H9 (cell line): Measurements from ENCODE around the gene KANSL1. TPM values are rescaled to one million over a fixed set of nuclear protein-coding genes. Genes with fewer than 3 reads are reported as not detected.

Experiments used
- DNase-seq: peaks from one replicate; pipeline ENCODE4 v3.0.0-alpha.2; 2017
- H2AFZ ChIP-seq: one replicate; pipeline ENCODE4 v1.6.1; 2013; ENCODE audit warnings: mild to moderate bottlenecking, low read length, control low read depth, moderate library complexity
- H2AK5ac ChIP-seq: 2 replicates; pipeline ENCODE4 v1.6.1; 2013; ENCODE audit warnings: low read length, control low read depth, mixed read lengths; ENCODE audit not compliant: insufficient read length
- H2BK120ac ChIP-seq: one replicate; pipeline ENCODE4 v1.6.1; 2013; ENCODE audit warnings: low read depth, mild to moderate bottlenecking, low read length, control low read depth, inconsistent platforms; ENCODE audit not compliant: poor library complexity, severe bottlenecking
- H2BK12ac ChIP-seq: 2 replicates; pipeline ENCODE4 v1.6.1; 2013; ENCODE audit warnings: low read length, control low read depth, mixed read lengths, low read depth; ENCODE audit not compliant: insufficient read length
- H2BK15ac ChIP-seq: 2 replicates; pipeline ENCODE4 v1.6.1; 2013; ENCODE audit warnings: low read depth, low read length, control low read depth
- H2BK20ac ChIP-seq: one replicate; pipeline ENCODE4 v1.6.1; 2013; ENCODE audit warnings: low read depth, mild to moderate bottlenecking, low read length, control low read depth, inconsistent platforms; ENCODE audit not compliant: poor library complexity, severe bottlenecking
- H2BK5ac ChIP-seq: 2 replicates; pipeline ENCODE4 v1.6.1; 2013; ENCODE audit warnings: low read length, control low read depth, mixed read lengths; ENCODE audit not compliant: insufficient read length
- H3K14ac ChIP-seq: 2 replicates; pipeline ENCODE4 v1.6.1; 2013; ENCODE audit warnings: low read length, control low read depth; ENCODE audit not compliant: insufficient read depth
- H3K18ac ChIP-seq: 2 replicates; pipeline ENCODE4 v1.6.1; 2013; ENCODE audit warnings: low read depth, mild to moderate bottlenecking, mixed read lengths, low read length, control low read depth; ENCODE audit not compliant: insufficient read length
- H3K23ac ChIP-seq: 2 replicates; pipeline ENCODE4 v1.6.1; 2013; ENCODE audit warnings: low read length, control low read depth, mixed read lengths, low read depth; ENCODE audit not compliant: insufficient read length
- H3K23me2 ChIP-seq: 2 replicates; pipeline ENCODE4 v1.6.1; 2013; ENCODE audit warnings: low read depth, mild to moderate bottlenecking, mixed read lengths, low read length, control low read depth; ENCODE audit not compliant: insufficient read length, poor library complexity, severe bottlenecking
- H3K27ac ChIP-seq: 2 replicates; pipeline ENCODE4 v1.5.1; 2013; ENCODE audit warnings: low read length, control low read depth, mixed read lengths, low read depth; ENCODE audit not compliant: insufficient read length
- H3K27me3 ChIP-seq: 2 replicates; pipeline ENCODE4 v1.6.1; 2013; ENCODE audit warnings: low read length, control low read depth, inconsistent platforms; ENCODE audit not compliant: insufficient read depth
- H3K4ac ChIP-seq: 2 replicates; pipeline ENCODE4 v1.6.1; 2013; ENCODE audit warnings: low read depth, mild to moderate bottlenecking, control low read depth, inconsistent platforms, low read length, moderate library complexity
- H3K4me1 ChIP-seq: 2 replicates; pipeline ENCODE4 v1.6.1; 2013; ENCODE audit warnings: low read length, control low read depth, inconsistent platforms; ENCODE audit not compliant: insufficient read depth
- H3K4me2 ChIP-seq: 2 replicates; pipeline ENCODE4 v1.6.1; 2013; ENCODE audit warnings: low read length, control low read depth, mixed read lengths; ENCODE audit not compliant: insufficient read length, insufficient read depth
- H3K56ac ChIP-seq: 2 replicates; pipeline ENCODE4 v1.6.1; 2013; ENCODE audit warnings: low read depth, mild to moderate bottlenecking, mixed read lengths, low read length, control low read depth; ENCODE audit not compliant: insufficient read length
- H3K79me1 ChIP-seq: 2 replicates; pipeline ENCODE4 v1.6.1; 2013; ENCODE audit warnings: low read depth, mild to moderate bottlenecking, moderate library complexity, low read length, control low read depth, inconsistent platforms; ENCODE audit not compliant: insufficient read depth, poor library complexity, severe bottlenecking
- H3K79me2 ChIP-seq: 2 replicates; pipeline ENCODE4 v1.6.1; 2013; ENCODE audit warnings: low read length, control low read depth, inconsistent platforms; ENCODE audit not compliant: insufficient read depth
- H3K9ac ChIP-seq: 2 replicates; pipeline ENCODE4 v1.6.1; 2013; ENCODE audit warnings: low read length, control low read depth, mixed read lengths; ENCODE audit not compliant: insufficient read length; ENCODE audit errors: extremely low read depth
- H3K9me3 ChIP-seq: one replicate; pipeline ENCODE4 v1.6.1; 2013; ENCODE audit warnings: low read depth, low read length, inconsistent platforms; ENCODE audit not compliant: control insufficient read depth
- H3T11ph ChIP-seq: one replicate; pipeline ENCODE4 v1.6.1; 2013; ENCODE audit warnings: mild to moderate bottlenecking, low read length, control low read depth, inconsistent platforms
- H4K20me1 ChIP-seq: one replicate; pipeline ENCODE4 v1.6.1; 2013; ENCODE audit not compliant: control insufficient read depth, insufficient read length, insufficient read depth
- H4K5ac ChIP-seq: 2 replicates; pipeline ENCODE4 v1.6.1; 2013; ENCODE audit warnings: low read depth, mild to moderate bottlenecking, mixed read lengths, low read length, control low read depth; ENCODE audit not compliant: insufficient read length
- H4K8ac ChIP-seq: replicated peaks from 2 replicates; pipeline ENCODE4 v1.6.1; 2013; ENCODE audit warnings: low read length, control low read depth, mixed read lengths, low read depth; ENCODE audit not compliant: insufficient read length
- H4K91ac ChIP-seq: 2 replicates; pipeline ENCODE4 v1.6.1; 2013; ENCODE audit warnings: low read depth, mild to moderate bottlenecking, moderate library complexity, mixed read lengths, low read length, control low read depth; ENCODE audit not compliant: insufficient read length
- H3K27ac Mint-ChIP-seq, 3 experiments: 2 replicates in 2 of 3; 3 replicates in 1 of 3; pipeline ENCODE4 v1.8.0; 2020 to 2021; ENCODE audit warnings: mixed read lengths in 3 of 3, mild to moderate bottlenecking in 1 of 3, moderate library complexity in 1 of 3
- H3K27me3 Mint-ChIP-seq: 2 replicates; pipeline ENCODE4 v1.8.0; 2021; ENCODE audit warnings: low read depth, mild to moderate bottlenecking, moderate library complexity, mixed read lengths
- H3K36me3 Mint-ChIP-seq, 3 experiments: 2 replicates in 2 of 3; 3 replicates in 1 of 3; pipeline ENCODE4 v1.8.0; 2020 to 2021; ENCODE audit warnings: low read depth in 3 of 3, mixed read lengths in 3 of 3; ENCODE audit not compliant: insufficient read depth in 1 of 3
- H3K4me1 Mint-ChIP-seq, 2 experiments: 2 replicates each; pipeline ENCODE4 v1.8.0; 2020; ENCODE audit warnings: mixed read lengths in 2 of 2
- H3K4me3 Mint-ChIP-seq, 2 experiments: 2 replicates in 1 of 2; 3 replicates in 1 of 2; pipeline ENCODE4 v1.8.0; 2020 to 2021; ENCODE audit warnings: mild to moderate bottlenecking in 2 of 2, mixed read lengths in 2 of 2, moderate library complexity in 1 of 2
- H3K9me3 Mint-ChIP-seq, 2 experiments: 2 replicates in 1 of 2; 3 replicates in 1 of 2; pipeline ENCODE4 v1.8.0; 2020; ENCODE audit warnings: mild to moderate bottlenecking in 2 of 2, mixed read lengths in 2 of 2, moderate library complexity in 1 of 2
- CTCF ChIP-seq: fragments of 200-600 bp; sonication (generic); conservative IDR thresholded peaks from 3 replicates; pipeline ENCODE4 v1.8.0; 2021; ENCODE audit warnings: antibody characterized with exemption, mild to moderate bottlenecking
- WGBS: extraction: QIAGEN DNeasy Blood & Tissue Kit; methylation state at CpG from one replicate; pipeline ENCODE4 v1.1.7; 2013; ENCODE audit warnings: missing lambda C conversion rate, low lambda C conversion rate, mixed read lengths; ENCODE audit not compliant: insufficient read length; ENCODE audit errors: extremely low coverage; 5-methylcytosine and 5-hydroxymethylcytosine counted together
- total RNA-seq: library from RNA; stranded (reverse); gene quantifications from 2 replicates; pipeline ENCODE4 v1.2.1, GENCODE V29; 2021

Gene KANSL1
- total RNA-seq, 1 experiment from 2014 or later, result 114 TPM

DNA sequence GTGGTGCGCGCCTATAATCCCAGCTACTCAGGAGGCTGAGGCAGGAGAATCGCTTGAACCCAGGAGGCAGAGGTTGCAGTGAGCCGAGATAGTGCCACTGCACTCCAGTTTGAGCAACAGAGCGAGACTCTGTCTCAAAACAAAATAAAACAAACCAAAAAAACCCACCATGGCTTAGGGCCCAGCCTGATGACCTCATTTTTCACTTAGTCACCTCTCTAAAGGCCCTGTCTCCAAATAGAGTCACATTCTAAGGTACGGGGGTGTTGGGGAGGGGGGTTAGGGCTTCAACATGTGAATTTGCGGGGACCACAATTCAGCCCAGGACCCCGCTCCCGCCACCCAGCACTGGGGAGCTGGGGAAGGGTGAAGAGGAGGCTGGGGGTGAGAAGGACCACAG, 195.6 kb downstream of the KANSL1 start:
- no CpG with 5 or more reads among the region's 9 CpGs for WGBS
- no peaks in the 10 kb centered on the region; a peak in 1 of 5 replicates for H3K9me3 Mint-ChIP-seq
- H2BK120ac ChIP-seq, result no peak overlapping the region

More for the DNA sequence above, 195.6 kb downstream of the KANSL1 start:
- Histone ChIP-seq H2BK15ac (no peak overlapping the region), H3K4me1 (no peaks in the 10 kb centered on the region), H4K91ac (no peak overlapping the region), H3K23ac (no peak overlapping the region), H3K79me1 (no peaks in the 10 kb centered on the region), H3K23me2 (no peaks in the 10 kb centered on the region), H2BK20ac (no peak overlapping the region), H3K18ac (no peak overlapping the region), H3K56ac (no peak overlapping the region), H4K20me1 (no peaks in the 10 kb centered on the region), H3K14ac (no peak overlapping the region), H2BK12ac (no peak overlapping the region), H3K4me2 (no peak overlapping the region), H3K9me3 (no peaks in the 10 kb centered on the region), H3K9ac (no peak overlapping the region), H3K27ac (no peak overlapping the region), H2BK5ac (no peak overlapping the region), H3K27me3 (no peaks in the 10 kb centered on the region), H2AFZ (no peak overlapping the region), H2AK5ac (no peak overlapping the region), H3K79me2 (no peaks in the 10 kb centered on the region), H4K5ac (no peak overlapping the region), H3K4ac (no peak overlapping the region), H3T11ph (no peak overlapping the region), H4K8ac (no peak overlapping the region)
- Mint-ChIP-seq H3K4me3 (no peak overlapping the region), H3K27me3 (no peaks in the 10 kb centered on the region; the same call in 1 of the 2 replicates), H3K27ac (no peak overlapping the region), H3K36me3 (no peaks in the 10 kb centered on the region), H3K4me1 (peaks cover 9 to 18% of the 10 kb centered on the region in 2 experiments)
- DNase-seq, result no peak
- no peak for TF ChIP-seq CTCF
